ENCODE results near the gene SEC14L3. TPM values are rescaled to one million over a fixed set of nuclear protein-coding genes. Genes with fewer than 3 reads are reported as not detected.
"Not testable (repeated sequence)": the region's sequence is repeated elsewhere in the genome, so short reads cannot be mapped to it uniquely, and the experiment has no call there.

SEC14L3 gene
- polyA plus RNA-seq, 3 donors, result not detected

- DNase-seq (ENCODE audit: low read depth in 3 of 3, low spot score in 2 of 3), result no peak
These were observed 14.9 kb upstream of the SEC14L3 start for GRCh38 chr22:30486661-30487115.

- no peak for DNase-seq (ENCODE audit: low read depth in 3 of 3, low spot score in 2 of 3)
These were observed 14.3 kb upstream of the SEC14L3 start for GRCh38 chr22:30486118-30486517.

GRCh38 chr22:30485362-30485988 lies 13.7 kb upstream of the SEC14L3 start:
- DNase-seq (ENCODE audit: low read depth in 3 of 3, low spot score in 2 of 3), result no peak

DNA sequence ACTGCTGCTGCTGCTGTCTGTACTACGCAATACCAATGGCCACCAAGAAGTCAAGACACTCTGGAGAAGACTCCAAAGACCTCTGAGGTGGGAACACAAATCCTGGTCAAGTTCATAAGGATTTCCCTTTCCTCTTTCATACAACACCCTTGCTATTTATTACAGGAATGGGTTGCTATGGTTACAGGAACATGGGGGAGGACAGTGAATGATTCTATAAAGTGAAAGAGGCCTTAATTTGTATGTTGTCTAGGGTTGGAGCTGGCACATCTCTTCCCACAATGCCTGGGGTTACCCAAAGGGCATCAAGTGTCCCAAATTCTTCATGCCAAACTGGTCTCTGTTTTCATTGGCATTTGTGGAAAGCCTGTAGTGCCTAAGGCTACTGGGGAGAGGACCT lies 11.4 kb upstream of the SEC14L3 start:
- DNase-seq (ENCODE audit: low read depth in 3 of 3, low spot score in 2 of 3), result no peak

DNA sequence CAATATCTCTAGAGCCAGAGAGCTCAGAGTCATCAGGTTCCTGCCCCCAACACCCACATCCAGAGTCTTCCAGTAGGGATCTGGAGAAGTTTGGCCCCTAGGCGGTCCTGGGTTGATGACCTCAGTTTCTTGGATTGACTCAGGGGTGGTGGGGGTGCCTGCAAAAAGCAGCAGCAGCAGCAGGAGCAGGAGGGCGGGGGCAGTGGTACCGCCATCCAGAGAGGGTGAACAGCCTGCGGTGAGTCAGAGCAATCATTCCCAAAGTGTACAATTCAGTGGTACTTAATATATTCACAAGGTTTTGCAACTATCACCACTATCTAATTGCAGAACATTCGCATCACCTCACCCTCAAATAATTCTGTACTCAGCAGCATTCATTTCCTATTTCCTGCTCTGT lies 9.9 kb upstream of the SEC14L3 start:
- DNase-seq (ENCODE audit: low read depth in 3 of 3, low spot score in 2 of 3), result no peak

DNA sequence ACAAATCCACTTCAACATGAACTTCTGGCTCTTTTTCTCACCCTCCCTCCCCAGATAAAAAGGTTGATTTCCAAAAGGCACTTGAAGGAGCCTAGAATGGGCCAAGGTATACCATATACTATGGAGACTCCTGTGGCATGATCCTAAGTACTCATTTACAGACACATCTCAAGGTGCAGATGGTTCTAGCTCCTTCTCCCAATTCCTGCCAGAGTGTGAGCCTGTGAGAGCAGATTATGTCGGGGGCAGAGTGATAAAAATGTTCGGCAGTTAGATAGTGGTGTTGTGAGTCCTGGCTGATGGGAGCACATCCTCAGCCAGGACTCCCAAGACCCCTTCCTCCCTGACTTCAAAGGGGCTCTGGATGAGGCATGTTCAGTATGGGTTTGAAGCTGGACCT lies 8.2 kb upstream of the SEC14L3 start:
- no peak for DNase-seq (ENCODE audit: low read depth in 3 of 3, low spot score in 2 of 3)

DNA sequence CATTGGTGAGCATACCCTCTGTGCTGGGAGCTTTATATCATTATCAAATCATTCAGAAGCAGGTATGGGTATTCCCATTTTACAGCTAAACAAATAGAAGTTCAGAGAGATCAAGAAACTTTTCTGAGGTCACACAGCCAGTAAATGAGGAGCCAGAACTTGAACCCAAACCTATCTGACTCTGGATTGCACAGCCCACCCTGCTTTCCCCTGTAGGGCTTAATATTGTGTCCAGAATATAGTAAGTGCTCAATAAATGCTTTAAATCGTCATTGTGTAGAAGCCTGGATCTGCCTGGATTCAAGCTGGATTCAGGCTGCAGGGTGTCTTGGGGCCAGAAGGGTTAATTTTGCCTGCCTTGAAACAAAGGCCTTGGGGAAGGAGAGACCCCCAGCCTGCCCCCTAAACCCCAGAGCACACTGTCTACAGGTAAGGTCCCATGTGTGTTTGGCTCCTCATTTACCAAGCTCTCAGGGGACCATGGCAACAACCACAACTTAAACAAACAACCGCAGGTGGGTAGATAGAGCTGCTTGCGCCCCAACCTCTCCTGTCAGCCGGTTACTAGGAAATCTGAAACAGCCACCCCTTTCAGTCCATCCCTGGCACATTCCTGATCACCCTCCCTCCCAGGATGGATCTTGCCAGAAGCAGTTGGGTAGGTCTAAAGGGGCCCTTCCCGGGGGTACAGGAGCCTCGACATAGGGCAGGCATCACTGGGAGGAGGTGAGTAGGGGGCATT lies 3.0 kb upstream of the SEC14L3 start:
- DNase-seq (ENCODE audit: low read depth in 3 of 3, low spot score in 2 of 3), result no peak

- DNase-seq (ENCODE audit: low read depth in 3 of 3, low spot score in 2 of 3), result no peak
These were observed 2.3 kb upstream of the SEC14L3 start for GRCh38 chr22:30474121-30474520.

- DNase-seq (ENCODE audit: low read depth in 3 of 3, low spot score in 2 of 3), result no peak
These were observed 1.3 kb upstream of the SEC14L3 start for GRCh38 chr22:30472994-30473720.

DNA sequence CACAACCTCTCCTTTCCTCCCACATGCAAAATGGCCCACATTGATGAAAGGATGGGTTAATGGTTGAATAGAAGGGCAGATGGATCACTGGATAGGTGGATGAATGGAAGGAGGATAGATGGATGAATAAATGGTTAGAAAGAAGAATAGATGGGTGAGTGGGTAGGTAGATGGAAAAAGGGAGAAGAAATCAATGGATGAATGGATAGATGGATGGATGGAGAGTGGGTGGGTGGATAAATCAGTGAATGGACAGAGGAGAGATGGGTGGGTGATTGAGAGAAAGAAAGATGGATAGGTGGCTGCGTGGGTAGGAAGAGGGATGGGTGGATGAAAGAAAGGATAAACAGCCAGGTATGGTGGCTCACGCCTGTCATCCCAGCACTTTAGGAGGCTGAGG lies 1.2 kb downstream of the SEC14L3 start:
- no peak for DNase-seq (ENCODE audit: low read depth in 3 of 3, low spot score in 2 of 3)

GRCh38 chr22:30469165-30469564 lies 2.7 kb downstream of the SEC14L3 start:
- DNase-seq (ENCODE audit: low read depth in 3 of 3, low spot score in 2 of 3), result no peak

DNA sequence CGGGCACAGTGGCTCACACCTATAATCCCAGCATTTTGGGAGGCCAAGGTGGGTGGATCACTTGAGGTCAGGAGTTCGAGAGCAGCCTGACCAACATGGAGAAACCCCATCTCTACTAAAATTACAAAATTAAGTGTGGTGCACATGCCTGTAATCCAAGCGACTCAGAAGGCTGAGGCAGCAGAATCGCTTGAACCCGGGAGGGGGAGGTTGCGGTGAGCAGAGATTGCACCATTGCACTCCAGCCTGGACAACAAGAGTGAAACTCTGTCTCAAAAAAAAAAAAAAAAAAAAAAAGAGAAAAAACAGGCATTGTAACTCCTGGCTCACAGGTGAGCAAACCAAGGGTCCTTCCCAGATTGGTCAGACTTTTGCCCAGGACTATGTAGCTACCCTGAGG lies 11.3 kb downstream of the SEC14L3 start:
- not testable (repeated sequence) for DNase-seq (ENCODE audit: low read depth in 3 of 3, low spot score in 2 of 3)

GRCh38 chr22:30460147-30460546 lies 11.7 kb downstream of the SEC14L3 start:
- DNase-seq (ENCODE audit: low read depth in 3 of 3, low spot score in 2 of 3), result no peak

DNA sequence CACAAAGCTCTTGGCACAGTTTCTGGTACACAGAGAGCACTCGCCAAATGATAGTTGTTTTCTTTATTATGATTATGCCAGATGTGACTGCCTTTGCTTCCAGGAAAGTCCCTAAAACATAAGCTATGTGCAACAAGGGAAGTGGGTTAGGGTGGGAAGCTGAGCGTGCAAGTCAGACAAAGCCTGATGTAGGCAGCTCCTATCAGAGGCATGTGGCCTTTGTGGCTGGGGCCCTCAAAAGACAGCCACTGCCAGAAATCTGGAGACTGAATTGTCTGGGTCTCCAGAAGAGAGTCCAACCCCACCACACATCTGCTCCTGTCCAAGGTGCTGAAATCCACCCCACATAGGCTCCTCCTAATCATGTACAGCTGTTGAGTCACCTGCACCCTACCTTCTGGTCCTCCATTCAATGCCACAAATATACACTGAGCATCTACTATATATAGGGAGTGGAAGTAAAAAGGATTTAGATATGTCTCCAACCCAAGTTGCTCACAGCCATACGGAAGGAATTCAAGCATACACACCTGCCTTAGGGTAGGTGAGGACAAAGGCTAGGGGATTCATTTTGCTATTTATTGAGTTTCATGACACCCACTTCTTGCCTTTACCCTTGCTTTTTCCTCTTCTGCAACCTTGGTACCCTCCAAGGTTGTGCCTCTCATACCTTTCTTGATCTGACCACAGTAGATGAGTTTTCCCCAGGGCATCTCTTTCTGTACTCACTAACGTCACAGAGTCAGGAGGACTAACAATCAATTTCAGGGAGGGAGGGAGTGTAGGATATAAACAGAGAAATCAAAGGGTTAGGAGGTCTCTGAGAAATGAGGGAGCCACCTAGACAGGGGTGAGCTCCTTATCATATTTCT lies 12.4 kb downstream of the SEC14L3 start:
- DNase-seq (ENCODE audit: low read depth in 3 of 3, low spot score in 2 of 3), result no peak

- DNase-seq (ENCODE audit: low read depth in 3 of 3, low spot score in 2 of 3), result no peak
These were observed 13.8 kb downstream of the SEC14L3 start for GRCh38 chr22:30457981-30458380.

DNA sequence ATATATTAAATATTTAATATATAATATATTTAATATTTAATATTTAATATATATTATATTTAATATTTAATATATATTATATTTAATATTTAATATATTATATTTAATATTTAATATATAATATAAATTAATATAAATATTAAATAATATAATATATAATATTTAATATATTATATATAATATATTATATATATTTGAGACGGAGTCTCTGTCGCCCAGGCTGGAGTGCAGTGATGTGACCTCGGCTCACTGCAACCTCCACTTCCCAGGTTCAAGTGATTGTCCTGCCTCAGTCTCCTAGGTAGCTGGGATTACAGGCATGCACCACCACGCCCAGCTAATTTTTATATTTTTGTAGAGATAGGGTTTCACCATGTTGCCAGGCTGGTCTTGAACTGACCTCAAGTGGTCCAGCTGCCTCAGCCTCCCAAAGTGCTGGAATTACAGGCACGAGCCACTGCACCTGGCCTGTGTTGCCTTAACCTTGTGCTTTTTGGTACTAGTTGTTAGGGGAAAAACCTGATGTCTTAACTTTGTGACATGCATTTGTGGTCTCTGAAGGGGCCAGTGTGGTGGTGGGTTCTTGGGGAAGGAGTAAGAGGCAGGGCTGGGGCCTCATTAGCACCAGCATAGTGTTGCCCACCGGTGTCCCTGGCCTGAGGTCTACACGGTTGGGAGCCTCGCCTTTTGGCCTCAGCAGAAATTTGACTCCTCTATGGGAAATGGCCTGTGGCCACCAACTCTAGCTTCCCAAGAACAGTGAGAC lies 16.6 kb downstream of the SEC14L3 start:
- DNase-seq (ENCODE audit: low read depth in 3 of 3, low spot score in 2 of 3), result no peak

DNA sequence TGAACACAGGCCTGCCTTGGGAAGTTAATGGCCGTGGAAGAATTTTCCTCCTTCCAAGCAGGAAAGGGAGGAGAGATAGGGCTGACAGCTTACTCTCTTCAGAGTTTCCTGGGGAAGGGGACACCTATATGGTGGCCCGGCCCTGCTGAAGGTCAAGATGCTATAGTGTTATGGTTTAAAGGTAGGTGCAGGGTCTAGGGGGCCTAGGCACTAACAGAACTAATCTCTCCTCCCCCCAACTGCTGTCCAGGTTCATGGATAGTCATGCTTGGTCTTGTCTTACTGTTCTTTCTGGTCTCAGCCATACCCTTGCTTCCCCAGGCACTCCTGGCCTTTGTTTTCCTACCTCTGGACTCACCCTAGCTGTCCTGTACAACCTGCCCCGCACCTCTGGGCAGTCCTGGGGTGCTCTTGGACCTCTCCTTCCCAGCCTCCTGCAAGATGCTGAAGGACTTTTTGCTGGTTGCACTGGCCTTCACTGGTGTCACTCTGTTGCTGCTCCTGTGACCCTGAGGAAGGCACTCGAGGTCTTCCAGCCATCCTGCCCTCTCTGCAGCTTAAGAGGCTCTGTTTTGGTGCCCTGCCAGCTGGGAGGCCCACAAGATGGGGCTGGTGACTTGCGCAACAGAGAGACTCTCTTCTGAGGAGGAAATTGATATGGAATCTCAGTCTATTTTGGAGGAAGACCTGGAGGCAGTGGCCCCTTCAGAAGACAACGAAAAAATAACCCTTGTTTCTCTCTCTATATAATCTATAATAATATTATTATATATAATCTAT lies 17.9 kb downstream of the SEC14L3 start:
- DNase-seq (ENCODE audit: low read depth in 3 of 3, low spot score in 2 of 3), result no peak

DNA sequence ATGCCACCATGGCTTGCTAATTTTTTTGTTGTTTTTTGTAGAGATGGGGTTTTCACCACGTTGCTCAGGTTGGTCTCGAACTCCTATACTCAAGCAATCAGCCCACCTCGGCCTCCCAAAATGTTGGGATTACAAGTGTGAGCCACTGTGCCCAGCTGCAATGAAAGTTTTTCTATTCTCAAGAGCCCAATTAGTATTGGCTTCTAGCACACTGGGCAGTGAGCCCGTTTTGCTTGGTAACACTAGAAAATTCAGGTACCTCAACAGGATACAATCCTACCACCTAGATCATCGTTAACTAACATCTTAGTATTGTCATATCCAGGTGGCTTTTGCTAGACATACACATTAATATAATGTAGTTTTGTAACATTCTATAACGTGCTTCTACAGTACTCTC lies 19.0 kb downstream of the SEC14L3 start:
- DNase-seq (ENCODE audit: low read depth in 3 of 3, low spot score in 2 of 3), result no peak

DNA sequence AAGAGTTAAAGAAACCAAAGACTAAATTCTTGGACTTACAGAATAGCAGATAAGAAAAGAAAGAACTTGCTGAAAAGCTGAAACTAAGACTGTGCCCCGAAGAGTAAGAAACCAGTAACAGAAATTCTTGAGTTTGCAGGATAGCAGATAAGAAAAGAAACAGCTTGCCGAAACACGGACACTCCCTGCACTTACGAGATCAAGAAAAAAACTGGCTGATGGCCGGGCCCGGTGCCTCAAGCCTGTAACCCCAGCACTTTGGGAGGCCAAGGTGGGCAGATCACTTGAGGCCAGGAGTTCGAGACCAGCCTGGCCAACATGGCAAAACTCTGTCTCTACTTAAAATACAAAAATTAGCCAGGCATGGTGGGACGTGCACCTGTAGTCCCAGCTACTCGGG lies 20.3 kb downstream of the SEC14L3 start:
- not testable (repeated sequence) for DNase-seq (ENCODE audit: low read depth in 3 of 3, low spot score in 2 of 3)
